Measurements from ENCODE around the gene COMMD6. TPM values are rescaled to one million over a fixed set of nuclear protein-coding genes. Genes with fewer than 3 reads are reported as not detected.

The COMMD6 gene
- total RNA-seq, 4 donors from 2014 or later = 45.1 to 92.6 (median 46.2) TPM

DNA sequence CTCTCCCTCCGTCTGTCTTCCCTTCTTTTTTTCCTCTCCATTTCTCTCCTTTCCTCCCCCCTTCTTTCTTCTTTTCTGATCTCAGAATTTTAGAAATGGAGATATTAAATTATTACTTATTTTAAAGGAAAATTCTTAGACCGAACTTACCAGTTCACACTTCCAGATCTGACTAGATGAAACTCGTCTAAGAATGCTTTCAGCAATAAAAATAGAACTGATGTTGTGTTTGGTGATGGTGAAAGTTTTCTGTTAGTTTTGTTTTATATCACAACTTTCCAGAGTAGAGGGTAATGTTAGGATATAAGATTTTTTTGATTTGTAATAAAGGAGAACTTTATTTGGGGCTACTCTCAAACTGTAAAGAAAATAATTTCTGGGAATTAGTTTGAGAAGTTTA is 41.9 kb upstream of the COMMD6 start:
- Histone ChIP-seq H3K9me3 (peaks cover 0 to 4% of the 10 kb centered on the region in 2 donors), H3K36me3 (peaks cover 0 to 6% (median 2%) of the 10 kb centered on the region in 4 donors), H3K4me1 (no peaks in the 10 kb centered on the region), H3K27ac (no peak overlapping the region), H3K27me3 (no peaks in the 10 kb centered on the region), H3K4me3 (no peak overlapping the region)
- WGBS, 2 donors (ENCODE audit: low coverage in 1 of 2) = 71 to 90% methylated on average over 3 of the region's 3 CpGs
- DNase-seq = no peak
- TF ChIP-seq EP300 (IDR thresholded peaks at IDR 0.05; ENCODE audit: low read depth) (no peak), POLR2AphosphoS5 (IDR thresholded peaks at IDR 0.05) (no peak), CTCF (IDR thresholded peaks at IDR 0.05) (no peak), POLR2A (IDR thresholded peaks at IDR 0.05) (no peak)
- intact Hi-C loops (cut with DNase I; ENCODE audit: low total_unique reads) = no loop called here
- in situ Hi-C loops (cut with MboI; ENCODE audit: low pct_ligation_motif_present in 1 of 4, low pct_unique_long_range_greater_than_20kb in 1 of 4, low sequenced_read_pairs in 3 of 4) = no loop called here

GRCh38 chr13:75569576-75569975 is 31.9 kb upstream of the COMMD6 start:
- H3K27me3 ChIP-seq = no peaks in the 10 kb centered on the region
- in situ Hi-C loops (cut with MboI; ENCODE audit: low pct_ligation_motif_present in 1 of 4, low pct_unique_long_range_greater_than_20kb in 1 of 4, low sequenced_read_pairs in 3 of 4) = no loop called here
- H3K27ac ChIP-seq = no peak overlapping the region
- no peak for DNase-seq
- intact Hi-C loops (cut with DNase I; ENCODE audit: low total_unique reads) = no loop called here
- WGBS, 2 donors (ENCODE audit: low coverage in 1 of 2) = 83 to 100% methylated on average over 1 of the region's 1 CpG
- peaks cover 0 to 61% (median 13%) of the 10 kb centered on the region in 4 donors for H3K36me3 ChIP-seq
- TF ChIP-seq EP300 (IDR thresholded peaks at IDR 0.05; ENCODE audit: low read depth) (no peak), CTCF (IDR thresholded peaks at IDR 0.05) (no peak), POLR2AphosphoS5 (IDR thresholded peaks at IDR 0.05) (no peak), POLR2A (IDR thresholded peaks at IDR 0.05) (no peak)
- no peaks in the 10 kb centered on the region for H3K4me1 ChIP-seq
- H3K9me3 ChIP-seq = no peaks in the 10 kb centered on the region
- H3K4me3 ChIP-seq = no peak overlapping the region

- intact Hi-C loops (cut with DNase I; ENCODE audit: low total_unique reads) (no loop called here), in situ Hi-C loops (cut with MboI; ENCODE audit: low pct_ligation_motif_present in 1 of 4, low pct_unique_long_range_greater_than_20kb in 1 of 4, low sequenced_read_pairs in 3 of 4) (no loop called here)
- Histone ChIP-seq H3K27ac (no peak overlapping the region), H3K27me3 (no peaks in the 10 kb centered on the region), H3K36me3 (peaks cover 0 to 56% (median 13%) of the 10 kb centered on the region in 4 donors), H3K4me1 (no peaks in the 10 kb centered on the region), H3K4me3 (no peak overlapping the region), H3K9me3 (no peaks in the 10 kb centered on the region)
- TF ChIP-seq POLR2AphosphoS5 (IDR thresholded peaks at IDR 0.05) (no peak), CTCF (IDR thresholded peaks at IDR 0.05) (no peak), EP300 (IDR thresholded peaks at IDR 0.05; ENCODE audit: low read depth) (no peak), POLR2A (IDR thresholded peaks at IDR 0.05) (no peak)
- no peak for DNase-seq
Measured at GRCh38 chr13:75566658-75567057, 29.0 kb upstream of the COMMD6 start.

GRCh38 chr13:75558145-75558840 is 20.7 kb upstream of the COMMD6 start:
- in situ Hi-C loops (cut with MboI; ENCODE audit: low pct_ligation_motif_present in 1 of 4, low pct_unique_long_range_greater_than_20kb in 1 of 4, low sequenced_read_pairs in 3 of 4) = no loop called here
- Histone ChIP-seq H3K36me3 (peaks cover 0 to 16% (median 0%) of the 10 kb centered on the region in 4 donors), H3K9me3 (no peaks in the 10 kb centered on the region), H3K27ac (peak overlapping the region in 1 of 4 donors; percentile 29), H3K27me3 (no peaks in the 10 kb centered on the region), H3K4me1 (peaks cover 0 to 12% (median 5%) of the 10 kb centered on the region in 4 donors), H3K4me3 (no peak overlapping the region)
- no peak for DNase-seq
- TF ChIP-seq POLR2A (IDR thresholded peaks at IDR 0.05) = no peak
- TF ChIP-seq CTCF (IDR thresholded peaks at IDR 0.05) = no peak
- no peak for TF ChIP-seq EP300 (IDR thresholded peaks at IDR 0.05; ENCODE audit: low read depth)
- TF ChIP-seq POLR2AphosphoS5 (IDR thresholded peaks at IDR 0.05) = no peak
- intact Hi-C loops (cut with DNase I; ENCODE audit: low total_unique reads) = no loop called here
- WGBS, 2 donors (ENCODE audit: low coverage in 1 of 2) = 56 to 62% methylated on average over 2 of the region's 2 CpGs
